Stromal cell of bone marrow (primary cell): Measurements from ENCODE around the gene PDS5B.
"Not testable (repeated sequence)": the region's sequence is repeated elsewhere in the genome, so short reads cannot be mapped to it uniquely, and the experiment has no call there.

ENCODE experiments used
- DNase-seq: peaks from one replicate; pipeline ENCODE4 v3.0.0-alpha.2; 2012; ENCODE audit warnings: low read depth

Gene PDS5B

DNA sequence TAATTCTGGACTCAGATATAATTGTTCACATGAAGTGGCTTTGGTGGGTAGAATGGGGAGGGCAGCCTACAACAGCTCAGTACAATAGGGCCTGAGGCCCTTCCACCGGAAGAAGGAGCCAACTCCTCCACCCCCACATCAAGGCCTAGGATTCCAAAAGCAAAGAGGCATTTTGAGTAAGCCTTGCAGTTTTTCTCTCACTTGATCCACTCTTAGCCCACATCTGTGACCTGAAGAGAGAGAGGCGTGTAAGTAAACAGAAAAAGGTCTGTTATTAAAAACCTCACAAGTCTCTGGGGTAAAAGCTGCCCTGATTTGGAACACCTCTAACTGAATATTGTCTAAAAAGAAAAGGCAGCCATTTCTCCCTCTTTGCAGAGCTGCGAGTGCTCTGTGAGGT, 215.9 kb downstream of the PDS5B start:
- no peak for DNase-seq

DNA sequence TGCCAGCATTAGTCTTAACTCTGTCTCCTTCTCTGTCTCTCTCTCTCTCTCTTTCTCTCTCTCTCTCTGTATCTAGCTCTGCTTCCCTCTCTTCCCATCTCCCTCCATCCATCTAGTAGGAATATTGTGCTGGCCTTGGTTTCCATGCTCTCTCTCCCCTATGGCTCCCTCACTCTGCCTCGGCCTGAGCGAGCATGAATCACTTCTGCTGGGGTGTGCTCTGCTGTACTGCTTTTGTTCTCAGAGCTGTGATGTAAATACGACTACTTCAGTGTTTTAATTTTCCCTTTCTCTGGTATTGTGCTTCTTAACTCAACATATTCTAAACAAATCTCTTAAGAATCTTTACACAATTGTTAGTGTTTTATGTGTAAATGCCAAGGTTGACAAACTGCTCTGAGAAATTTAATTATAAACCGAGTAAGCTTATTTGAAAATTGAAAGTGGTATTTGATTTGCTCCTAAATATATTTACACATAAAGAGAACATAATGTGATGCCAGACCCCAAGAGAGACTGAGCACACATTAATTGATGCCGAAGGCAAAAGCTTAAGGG, 218.5 kb downstream of the PDS5B start:
- no peak for DNase-seq

- peak; percentile 9 for DNase-seq
Observed at GRCh38 chr13:32811297-32811800, 225.1 kb downstream of the PDS5B start.

DNA sequence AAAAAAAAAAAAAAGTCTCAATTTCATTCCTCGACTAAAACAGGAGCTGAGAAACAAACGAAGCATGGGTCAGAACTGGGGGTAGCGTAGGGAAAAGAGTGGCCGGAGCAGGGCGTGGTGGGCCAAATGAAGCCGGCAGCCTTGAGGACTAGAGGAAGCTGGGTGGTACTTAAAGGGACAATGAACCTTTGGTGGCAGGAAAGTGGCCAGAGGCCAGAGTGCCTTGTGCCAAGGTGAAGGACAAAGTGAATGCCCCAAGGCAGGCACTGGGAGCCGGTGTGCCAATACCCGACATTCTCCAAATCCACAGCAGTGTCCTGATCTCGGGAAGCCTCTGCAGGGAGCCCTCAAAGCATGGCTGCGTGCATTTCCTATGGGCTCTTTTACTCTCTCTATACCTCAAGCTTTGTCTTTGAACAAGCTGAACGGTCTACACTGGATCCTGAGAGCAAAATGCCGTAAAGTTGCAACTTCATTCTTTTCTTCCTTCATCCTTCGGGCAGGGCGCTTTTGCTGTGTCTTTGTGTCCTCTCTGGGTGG, 235.0 kb downstream of the PDS5B start:
- no peak for DNase-seq

DNA sequence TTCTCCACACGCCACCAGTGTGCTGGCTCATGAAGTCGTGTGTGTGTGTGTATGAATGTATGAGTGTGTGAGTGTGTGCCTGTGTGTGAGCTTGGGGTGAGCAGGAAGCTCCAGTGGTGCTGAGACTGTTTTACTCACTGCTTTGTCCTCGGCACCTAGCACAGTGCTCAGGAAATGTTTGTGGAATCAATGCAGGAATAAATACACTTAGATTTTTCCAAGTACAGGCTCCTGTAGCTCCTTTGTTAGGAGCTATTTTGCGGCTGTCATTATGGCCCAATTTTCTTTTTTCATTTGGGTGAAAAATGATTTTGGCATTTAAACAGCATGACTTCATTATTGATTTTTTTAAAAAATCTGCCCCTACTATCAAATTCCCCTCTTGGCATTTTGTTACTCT, 236.5 kb downstream of the PDS5B start:
- no peak for DNase-seq

- no peak for DNase-seq
Observed at GRCh38 chr13:32823597-32823996, 237.3 kb downstream of the PDS5B start.

DNA sequence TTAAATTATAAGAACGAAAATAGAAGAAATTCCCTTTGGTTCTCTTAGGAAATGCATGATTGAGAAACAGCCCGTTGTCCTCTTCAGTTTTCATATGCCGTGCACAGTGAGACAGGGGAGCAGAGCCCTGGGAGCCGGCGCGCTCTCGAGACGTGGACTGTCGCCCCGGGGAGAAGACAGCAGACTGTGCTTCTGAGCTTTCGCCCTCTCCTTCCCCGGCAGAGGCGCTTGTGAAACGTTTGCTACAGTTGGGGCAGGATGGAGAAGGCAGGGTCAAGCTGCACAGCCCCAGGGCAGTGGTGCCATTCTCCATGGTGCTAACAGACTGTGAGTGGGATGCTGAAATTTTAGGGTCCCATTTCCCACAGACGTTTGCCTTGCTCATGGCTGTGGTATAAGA, 237.8 kb downstream of the PDS5B start:
- DNase-seq, result no peak

- peak; percentile 22 for DNase-seq
Observed at GRCh38 chr13:32824675-32825074, 238.4 kb downstream of the PDS5B start.

GRCh38 chr13:32825481-32825880, 239.2 kb downstream of the PDS5B start:
- no peak for DNase-seq

DNA sequence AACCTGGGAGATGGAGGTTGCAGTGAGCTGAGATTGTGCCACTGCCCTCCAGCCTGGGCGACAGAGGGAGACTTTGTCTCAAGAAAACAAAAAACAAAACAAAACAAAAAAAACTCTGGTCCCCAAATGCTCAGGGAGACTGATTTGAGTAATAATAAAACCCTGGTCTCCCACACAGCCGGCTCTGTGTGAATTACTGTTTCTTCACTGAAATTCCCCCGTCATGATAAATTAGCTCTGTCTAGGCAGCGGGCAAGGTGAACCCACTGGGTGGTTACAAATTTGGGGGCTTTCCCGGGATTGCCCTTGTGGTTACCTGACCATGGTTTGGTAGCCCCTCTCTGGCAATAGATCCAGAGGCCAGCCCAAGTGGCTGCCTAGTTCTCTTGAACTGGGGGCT, 240.1 kb downstream of the PDS5B start:
- DNase-seq, result not testable (repeated sequence)
